ENCODE results near the gene ASCL5.
"Not testable (repeated sequence)": the region's sequence is repeated elsewhere in the genome, so short reads cannot be mapped to it uniquely, and the experiment has no call there.

Gene ASCL5, protein sequence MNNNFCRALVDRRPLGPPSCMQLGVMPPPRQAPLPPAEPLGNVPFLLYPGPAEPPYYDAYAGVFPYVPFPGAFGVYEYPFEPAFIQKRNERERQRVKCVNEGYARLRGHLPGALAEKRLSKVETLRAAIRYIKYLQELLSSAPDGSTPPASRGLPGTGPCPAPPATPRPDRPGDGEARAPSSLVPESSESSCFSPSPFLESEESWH

DNA sequence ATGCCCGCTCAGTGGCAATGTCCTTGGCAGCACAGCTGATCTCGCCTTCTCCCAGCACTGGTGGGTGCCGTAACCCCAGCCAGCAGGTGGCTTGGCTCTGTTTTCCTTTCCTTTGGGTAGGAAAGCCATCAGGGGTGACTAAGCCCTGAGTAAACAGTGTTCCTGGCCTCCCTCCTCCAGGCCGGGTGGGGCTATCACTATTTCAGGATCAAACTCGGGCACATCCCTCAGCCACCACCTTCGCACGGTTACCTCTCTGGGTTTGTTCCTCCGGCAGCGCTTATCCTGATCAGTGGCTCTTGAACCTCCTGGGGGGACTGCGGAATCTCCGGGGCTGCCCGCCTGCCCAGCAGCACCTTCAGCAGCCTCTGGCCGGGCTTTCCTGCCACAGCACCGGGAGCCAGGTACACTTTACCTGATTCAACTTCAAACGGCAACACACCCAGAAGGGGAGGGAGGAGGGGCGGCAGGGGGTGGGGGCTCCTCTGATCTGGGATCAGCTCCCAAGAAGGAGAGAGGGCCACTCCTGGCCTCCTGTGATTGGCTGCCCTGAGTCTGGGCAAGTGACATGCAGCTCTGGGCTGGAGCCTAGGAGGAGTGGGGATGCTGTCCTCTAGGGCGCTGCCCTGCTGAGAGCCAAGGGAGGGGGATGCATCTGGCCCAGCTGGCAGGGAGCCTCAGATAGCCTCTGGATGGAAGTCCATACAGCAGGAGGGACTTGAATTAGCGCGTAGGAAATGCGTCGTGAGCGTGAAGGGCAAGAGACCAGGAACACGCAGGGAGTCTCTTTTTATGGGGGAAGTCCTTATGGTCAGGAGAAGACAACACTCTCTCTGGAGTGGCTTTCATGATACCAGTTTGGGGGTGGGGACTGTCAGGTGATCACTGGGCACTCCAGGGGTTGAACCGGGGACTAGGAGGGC, at the start of gene ASCL5:
TSS of gene ASCL5 (minus strand) at position 353 of the 923 bp plus-strand sequence. CDS start 11,812 bp downstream, outside the sequence.
- ATAC-seq (no peak), DNase-seq (no peak)
- Mint-ChIP-seq H3K27ac (no peak within 1 kb of the TSS), H3K4me1 (no peaks in the 10 kb centered on the region), H3K9me3 (no peaks in the 10 kb centered on the region), H3K4me3 (no peak within 1 kb of the TSS), H3K27me3 (peaks cover 9% of the 10 kb centered on the region)

DNA sequence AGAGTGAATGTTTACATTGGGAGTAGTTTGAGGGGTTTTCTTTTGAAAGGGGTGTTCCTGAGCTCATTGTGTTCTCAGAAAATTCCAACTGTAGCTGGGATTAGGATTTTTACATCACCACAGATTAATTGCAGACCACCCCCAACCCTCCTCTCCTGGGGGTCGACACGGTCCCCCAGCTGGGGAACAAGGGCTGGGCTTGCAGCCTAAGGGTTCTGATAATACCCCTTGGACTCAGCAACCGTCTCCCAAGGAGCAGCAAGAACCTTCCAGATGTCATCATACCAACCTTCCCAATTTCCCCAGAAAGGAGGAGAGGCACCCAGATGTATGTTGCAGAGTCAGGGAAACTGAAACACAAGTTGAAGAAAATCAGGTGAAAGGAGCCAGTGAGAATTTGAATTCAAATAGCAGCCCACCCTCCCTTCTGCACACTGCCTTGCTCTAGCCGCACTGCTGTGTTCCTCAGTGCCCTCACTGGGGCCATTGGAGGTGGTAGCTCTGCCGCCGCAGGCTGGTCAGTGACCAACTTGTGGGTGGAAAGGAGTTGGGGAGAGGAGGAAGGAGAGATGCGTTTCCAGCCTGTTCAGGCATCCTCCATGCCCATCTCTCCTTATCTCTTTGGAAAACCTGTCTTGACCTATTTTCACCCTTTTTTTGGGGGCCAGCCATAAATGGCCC, 49.0 kb upstream of the ASCL5 start:
- no peak for DNase-seq

DNA sequence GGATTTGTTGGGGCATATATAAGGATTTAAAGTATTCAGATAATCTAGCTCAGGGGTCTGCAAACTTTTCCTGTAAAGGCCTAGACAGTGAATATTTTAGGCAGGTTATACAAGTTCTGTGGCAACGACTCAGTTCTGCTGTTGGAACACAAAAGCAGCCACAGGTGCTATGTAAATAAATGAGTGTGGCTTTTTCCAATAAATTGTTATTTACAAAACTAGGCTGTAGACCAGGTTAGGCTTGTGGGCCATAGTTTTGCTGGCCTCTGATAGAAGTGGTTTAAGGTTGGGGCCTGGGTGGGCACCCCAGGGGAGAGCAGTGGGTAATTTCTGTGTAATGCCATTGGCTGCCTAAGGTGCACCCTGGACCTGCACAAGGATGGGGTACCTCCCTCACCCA, 46.8 kb upstream of the ASCL5 start:
- Mint-ChIP-seq H3K9me3 (peaks cover 0 to 2% of the 10 kb centered on the region in 2 donors), H3K4me1 (peaks cover 31% of the 10 kb centered on the region), H3K27ac (no peak overlapping the region), H3K4me3 (no peak overlapping the region), H3K27me3 (peaks cover 34% of the 10 kb centered on the region)
- ATAC-seq (no peak), DNase-seq (no peak)

More for the DNA sequence above, 49.0 kb upstream of the ASCL5 start:
- Mint-ChIP-seq H3K4me3 (no peak overlapping the region), H3K27ac (no peak overlapping the region), H3K27me3 (peaks cover 53% of the 10 kb centered on the region), H3K9me3 (peaks cover 0 to 7% of the 10 kb centered on the region in 2 donors), H3K4me1 (peaks cover 20% of the 10 kb centered on the region)
- no peak for ATAC-seq

DNA sequence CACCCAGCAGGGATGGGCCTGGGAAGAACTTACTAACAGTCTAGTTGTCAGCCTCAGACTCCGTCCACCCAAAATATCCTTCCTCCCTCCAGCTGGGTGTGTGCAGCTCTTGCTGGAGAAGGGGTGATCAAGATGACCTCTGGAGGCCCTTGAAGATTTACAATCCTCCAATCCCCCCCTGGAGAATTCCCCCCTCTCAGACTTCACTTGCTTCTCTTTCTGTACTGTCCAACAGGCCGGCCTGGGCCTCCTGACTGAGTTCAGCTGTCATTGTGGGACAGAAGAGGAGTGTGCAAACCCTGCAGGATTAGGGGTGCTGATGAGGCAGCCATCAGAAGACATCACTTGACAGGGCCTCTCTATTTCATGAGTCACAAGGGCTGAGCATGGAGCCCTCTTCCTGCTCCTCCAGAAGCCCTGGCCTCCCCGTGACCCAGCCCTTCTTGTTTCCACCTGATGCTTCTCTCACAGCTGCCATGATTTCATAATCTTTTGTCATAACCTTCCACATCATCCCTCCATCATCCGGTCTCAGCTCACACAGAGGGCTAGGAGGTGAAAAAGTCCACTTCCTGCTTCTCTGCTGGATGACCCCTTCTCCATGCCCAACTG, 46.1 kb upstream of the ASCL5 start:
- H3K27ac Mint-ChIP-seq = peak overlapping the region in 1 of 2 donors; percentile 48
- DNase-seq = no peak
- no peaks in the 10 kb centered on the region for H3K9me3 Mint-ChIP-seq
- no peak overlapping the region for H3K4me3 Mint-ChIP-seq
- H3K4me1 Mint-ChIP-seq = peaks cover 31% of the 10 kb centered on the region
- peaks cover 33% of the 10 kb centered on the region for H3K27me3 Mint-ChIP-seq
- ATAC-seq = no peak

DNA sequence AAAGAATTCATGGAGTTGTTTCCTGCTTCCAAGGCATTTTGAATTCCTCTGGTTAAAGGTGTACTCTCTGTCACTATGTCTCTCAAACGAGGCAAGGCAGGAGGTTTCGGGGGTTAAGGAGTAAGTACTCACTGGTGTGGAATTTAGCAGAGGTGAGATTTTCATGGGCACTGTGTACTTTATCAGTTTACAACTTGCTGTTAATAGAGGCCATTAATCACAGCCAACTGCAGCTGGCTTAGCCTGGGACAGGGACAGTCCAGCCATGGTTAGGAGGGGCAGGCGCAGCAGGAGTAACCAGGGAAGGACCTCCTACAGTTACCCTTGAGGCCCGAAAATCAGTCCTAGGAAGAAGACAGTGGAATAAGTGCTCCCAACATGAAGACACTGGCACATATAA, 45.3 kb upstream of the ASCL5 start:
- H3K4me1 Mint-ChIP-seq = peaks cover 31% of the 10 kb centered on the region
- DNase-seq (no peak), ATAC-seq (no peak)
- H3K27me3 Mint-ChIP-seq = peaks cover 25% of the 10 kb centered on the region
- H3K9me3 Mint-ChIP-seq = no peaks in the 10 kb centered on the region
- H3K4me3 Mint-ChIP-seq = no peak overlapping the region
- no peak overlapping the region for H3K27ac Mint-ChIP-seq

DNA sequence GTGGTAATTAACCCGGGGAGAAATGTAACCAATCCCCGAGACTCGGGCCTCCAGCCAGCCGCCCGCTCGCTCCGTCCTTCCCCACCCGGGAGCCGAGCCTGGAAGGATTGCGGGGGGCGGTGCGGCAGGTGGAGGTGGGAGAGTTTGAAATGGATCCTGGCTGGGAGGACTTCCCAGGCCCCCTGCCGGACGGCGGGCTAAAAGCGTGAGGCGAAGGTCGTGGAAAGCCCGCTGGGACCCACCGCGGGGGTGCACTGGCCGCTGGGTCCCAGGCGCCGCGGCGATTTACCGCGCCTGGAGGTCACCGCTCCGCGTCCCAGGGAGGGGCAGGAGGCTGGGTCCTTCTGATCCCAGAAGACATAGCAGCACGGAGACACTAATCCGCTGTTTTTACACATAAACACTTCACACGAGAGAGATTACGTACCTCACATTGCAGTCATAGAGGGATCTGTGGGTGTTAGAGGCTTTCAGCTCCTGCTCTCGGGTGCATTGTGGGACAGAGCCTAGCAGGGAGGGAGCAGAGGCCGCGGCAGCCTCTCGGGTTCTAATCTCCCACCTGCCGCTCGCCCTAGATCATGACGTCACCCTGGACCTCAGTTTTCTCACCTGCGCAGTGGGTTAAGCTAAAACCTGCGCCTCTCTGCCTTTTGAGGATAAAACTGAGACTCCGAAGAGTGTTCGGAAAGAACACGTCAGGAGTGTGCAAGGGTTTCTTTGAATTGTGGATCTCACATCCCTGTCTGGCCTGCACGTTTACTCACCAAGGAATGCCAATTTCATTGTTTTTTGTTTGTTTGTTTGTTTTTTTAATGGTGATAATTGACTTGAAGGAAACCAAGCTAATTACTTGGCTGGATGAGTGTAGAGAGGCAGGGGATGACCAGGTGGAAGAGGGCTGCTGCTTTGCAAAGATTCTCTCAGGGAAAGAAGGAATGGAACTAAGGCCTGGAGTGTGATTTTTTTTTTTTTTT, 44.4 kb upstream of the ASCL5 start:
- ATAC-seq (peak; percentile 81), DNase-seq (peak; percentile 60 to 78)
- Mint-ChIP-seq H3K27ac (peak overlapping the region; percentile 97 to 99), H3K4me1 (peaks cover 31% of the 10 kb centered on the region), H3K4me3 (peak overlapping the region; percentile 84 to 90), H3K9me3 (no peaks in the 10 kb centered on the region), H3K27me3 (peaks cover 19% of the 10 kb centered on the region)

DNA sequence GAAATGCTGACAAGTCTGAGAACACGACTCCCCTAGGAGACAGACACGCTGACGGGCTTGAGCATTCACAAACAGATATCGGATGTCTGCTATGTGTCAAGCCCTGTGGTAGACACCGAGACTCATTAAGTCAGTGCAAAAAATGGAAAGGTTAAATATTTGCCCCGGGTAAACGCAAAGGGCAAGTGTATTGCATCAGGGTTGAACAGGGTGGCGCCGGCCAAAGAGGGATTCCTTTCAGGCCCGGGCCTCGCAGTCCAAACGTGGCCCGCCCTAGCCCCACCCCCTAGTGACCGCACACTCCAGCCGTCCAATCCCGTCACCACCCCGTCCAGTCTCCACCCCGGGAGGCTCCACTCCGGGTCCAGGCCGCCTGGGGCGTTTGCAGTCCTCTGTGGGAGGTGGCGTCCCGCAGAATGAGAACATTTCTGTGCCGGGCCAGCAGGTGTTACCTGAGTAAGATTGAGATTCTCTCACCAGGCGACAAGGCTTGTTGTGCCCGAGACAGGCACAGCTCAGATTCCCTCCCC, 43.6 kb upstream of the ASCL5 start:
- ATAC-seq (peak; percentile 93), DNase-seq (peak; percentile 84 to 93)
- peaks cover 17% of the 10 kb centered on the region for H3K27me3 Mint-ChIP-seq
- H3K4me1 Mint-ChIP-seq = peaks cover 31% of the 10 kb centered on the region
- no peaks in the 10 kb centered on the region for H3K9me3 Mint-ChIP-seq
- H3K4me3 Mint-ChIP-seq = peak overlapping the region; percentile 84 to 90
- peak overlapping the region; percentile 97 to 99 for H3K27ac Mint-ChIP-seq

DNA sequence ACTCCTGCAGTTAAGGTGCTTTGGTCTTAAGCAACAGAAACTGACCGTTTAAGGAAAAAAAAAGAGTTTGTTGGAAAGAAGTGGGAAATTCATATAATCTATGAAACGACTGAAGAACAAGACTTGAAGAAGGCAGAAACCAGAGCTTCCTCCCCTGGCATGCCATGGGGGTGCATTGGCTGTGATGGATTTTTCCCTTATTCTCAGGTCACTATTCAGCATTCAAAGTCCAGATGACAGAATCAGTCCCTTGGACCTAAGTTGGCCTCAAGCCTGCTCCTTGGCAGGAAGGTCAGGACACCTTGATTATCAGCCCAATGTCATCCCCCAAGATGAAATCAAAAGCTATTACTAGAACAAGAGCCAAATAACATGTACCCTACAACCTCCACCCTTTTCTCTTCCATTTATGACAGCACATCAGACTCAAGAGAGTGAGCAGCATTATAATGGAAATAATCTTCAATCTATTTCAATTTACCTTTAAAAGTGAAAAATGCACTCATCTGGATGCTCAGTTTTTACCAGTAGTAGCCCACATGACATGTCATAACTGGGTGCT, 43.1 kb upstream of the ASCL5 start:
- peak overlapping the region; percentile 97 to 99 for H3K27ac Mint-ChIP-seq
- no peak for DNase-seq
- H3K4me1 Mint-ChIP-seq = peaks cover 31% of the 10 kb centered on the region
- ATAC-seq = no peak
- H3K27me3 Mint-ChIP-seq = peaks cover 11% of the 10 kb centered on the region
- H3K4me3 Mint-ChIP-seq = peak overlapping the region; percentile 84 to 90
- no peaks in the 10 kb centered on the region for H3K9me3 Mint-ChIP-seq

DNA sequence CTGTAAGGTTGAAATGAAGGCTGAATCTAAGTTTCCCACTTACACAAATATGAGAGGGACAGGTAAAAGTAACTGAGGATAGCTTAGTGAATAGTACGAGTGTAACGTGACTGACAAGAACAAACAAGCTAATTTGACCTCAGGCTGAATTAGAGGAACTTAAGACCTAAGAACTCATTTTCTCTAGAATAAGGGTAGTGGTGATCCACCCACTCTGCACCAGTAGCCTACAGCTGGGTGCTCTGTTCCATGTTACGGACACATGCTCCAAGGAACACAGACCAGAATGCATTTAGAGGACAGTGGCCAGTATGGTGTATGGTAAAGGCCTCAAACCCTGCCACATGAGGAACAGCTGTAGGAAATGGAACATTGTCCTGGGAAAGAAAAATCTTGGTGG, 42.2 kb upstream of the ASCL5 start:
- ATAC-seq (no peak), DNase-seq (no peak)
- H3K9me3 Mint-ChIP-seq = no peaks in the 10 kb centered on the region
- no peak overlapping the region for H3K27ac Mint-ChIP-seq
- peaks cover 11% of the 10 kb centered on the region for H3K27me3 Mint-ChIP-seq
- no peak overlapping the region for H3K4me3 Mint-ChIP-seq
- H3K4me1 Mint-ChIP-seq = peaks cover 31% of the 10 kb centered on the region

DNA sequence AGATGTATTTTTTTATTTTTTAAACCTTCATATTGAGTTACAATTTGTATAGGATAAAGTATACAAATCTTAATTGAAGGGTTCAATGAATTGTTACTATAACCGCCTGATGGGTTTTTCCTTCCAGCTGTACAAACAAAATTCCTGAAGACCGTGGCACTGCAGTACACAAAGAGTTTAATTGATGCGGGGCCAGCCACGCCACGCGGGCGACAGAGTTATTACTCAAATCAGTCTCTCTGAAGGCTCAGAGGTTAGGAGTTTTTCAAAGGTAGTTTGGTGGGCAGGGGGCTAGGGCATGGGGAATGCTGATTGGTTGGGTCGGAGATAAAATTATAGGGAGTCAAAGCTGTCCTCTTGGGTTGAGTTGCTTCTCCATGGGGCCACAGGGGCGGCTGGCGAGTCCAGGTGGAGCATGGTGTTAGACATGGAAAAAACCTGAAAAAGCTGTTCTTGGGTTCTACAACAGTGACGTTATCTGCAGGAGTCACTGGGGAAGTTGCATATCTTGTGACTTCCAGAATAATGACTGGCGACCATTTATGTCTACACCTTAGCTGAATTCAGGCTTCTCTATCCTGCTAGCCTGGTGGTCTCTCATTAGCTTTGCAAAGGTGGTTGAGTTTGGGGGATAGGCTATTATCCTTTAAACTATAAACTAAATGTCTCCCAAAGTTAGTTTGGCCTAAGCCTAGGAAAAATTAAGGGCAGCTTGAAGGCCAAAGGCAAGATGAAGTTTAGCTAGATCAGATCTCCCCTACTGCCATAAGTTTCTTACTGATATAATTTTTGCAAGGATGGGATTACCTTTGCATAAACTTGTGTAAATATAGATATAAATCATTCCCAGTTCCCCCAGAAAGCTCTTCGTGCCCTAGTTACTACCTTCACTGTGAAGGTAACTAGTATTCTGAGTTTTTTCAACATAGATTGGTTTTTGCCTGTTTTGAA, 40.3 kb upstream of the ASCL5 start:
- ATAC-seq (no peak), DNase-seq (no peak)
- Mint-ChIP-seq H3K4me3 (no peak overlapping the region), H3K9me3 (no peaks in the 10 kb centered on the region), H3K4me1 (peaks cover 25% of the 10 kb centered on the region), H3K27ac (no peak overlapping the region), H3K27me3 (peaks cover 10% of the 10 kb centered on the region)

DNA sequence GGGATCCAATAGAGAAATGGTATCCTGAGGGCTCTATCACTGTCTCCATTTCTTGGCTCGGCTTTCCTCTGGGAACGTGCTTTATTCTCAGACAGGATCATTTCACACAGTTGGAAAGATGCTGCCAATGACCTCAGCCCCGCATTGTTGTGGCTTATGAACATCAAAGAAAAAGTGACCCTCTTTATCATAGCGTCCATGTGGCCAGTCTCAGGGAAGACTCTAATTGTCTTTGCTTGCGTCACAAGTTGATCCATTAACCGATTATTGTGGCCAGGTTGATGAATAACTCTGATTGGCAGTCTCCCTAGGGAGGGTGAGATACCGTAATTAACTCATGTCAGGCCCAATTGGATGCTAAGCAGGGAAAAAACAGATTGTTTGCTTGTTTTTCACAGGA, 37.7 kb upstream of the ASCL5 start:
- Mint-ChIP-seq H3K9me3 (no peaks in the 10 kb centered on the region), H3K4me3 (no peak overlapping the region), H3K4me1 (no peaks in the 10 kb centered on the region), H3K27me3 (no peaks in the 10 kb centered on the region), H3K27ac (no peak overlapping the region)
- ATAC-seq = no peak
- no peak for DNase-seq

DNA sequence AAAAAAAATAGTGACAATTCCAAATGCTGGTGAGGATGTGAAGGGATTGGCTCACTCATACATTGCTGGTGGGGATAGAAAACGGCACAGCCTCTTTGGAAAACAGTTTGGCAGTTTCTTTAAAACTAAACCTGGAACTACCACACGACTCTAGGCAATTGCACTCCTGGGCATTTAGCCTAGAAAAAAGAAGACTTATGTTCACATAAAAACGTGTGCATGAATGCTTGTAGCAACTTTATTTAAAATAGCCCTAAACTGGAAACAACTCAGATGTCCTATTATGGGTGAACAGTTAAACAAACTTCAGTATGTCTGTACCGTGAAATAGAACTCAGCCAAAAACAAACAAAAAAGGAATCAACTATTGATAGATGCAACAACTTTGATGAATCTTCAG, 36.7 kb upstream of the ASCL5 start:
- peaks cover 5% of the 10 kb centered on the region for H3K27me3 Mint-ChIP-seq
- DNase-seq (no peak), ATAC-seq (no peak)
- no peaks in the 10 kb centered on the region for H3K4me1 Mint-ChIP-seq
- H3K9me3 Mint-ChIP-seq = no peaks in the 10 kb centered on the region
- H3K4me3 Mint-ChIP-seq = no peak overlapping the region
- no peak overlapping the region for H3K27ac Mint-ChIP-seq

DNA sequence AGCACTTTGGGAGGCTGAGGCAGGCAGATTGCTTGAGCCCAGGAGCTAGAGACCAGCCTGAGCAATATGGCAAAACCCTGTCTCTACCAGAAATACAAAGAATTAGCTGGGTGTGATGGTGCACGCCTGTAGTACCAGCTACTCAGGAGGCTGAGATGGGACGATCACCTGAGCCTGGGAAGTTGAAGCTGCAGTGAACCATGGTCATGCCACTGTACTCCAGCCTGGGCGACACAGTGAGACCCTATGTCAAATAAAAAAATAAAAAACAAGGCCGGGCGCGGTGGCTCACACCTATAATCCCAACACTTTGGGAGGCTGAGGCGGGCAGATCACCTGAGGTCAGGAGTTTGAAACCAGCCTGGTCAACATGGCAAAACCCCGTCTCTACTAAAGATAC, 36.1 kb upstream of the ASCL5 start:
- not testable (repeated sequence) for DNase-seq, H3K4me3 Mint-ChIP-seq, H3K4me1 Mint-ChIP-seq, H3K9me3 Mint-ChIP-seq, H3K27ac Mint-ChIP-seq, ATAC-seq
- H3K27me3 Mint-ChIP-seq = peaks cover 12% of the 10 kb centered on the region
